GM19468 (cell line): ENCODE data around the gene ACTMAP.

ENCODE experiments used
- ATAC-seq: cut with Tn5 transposase; IDR thresholded peaks from one replicate; pipeline ENCODE4 v1.9.1; 2021; ENCODE audit warnings: mild to moderate bottlenecking, moderate library complexity, moderate number of reproducible peaks; ENCODE audit not compliant: unreplicated experiment; ENCODE audit errors: extremely low read depth

Gene ACTMAP

GRCh38 chr19:40723661-40724254 is 26.5 kb downstream of the ACTMAP start:
- no peak for ATAC-seq

- ATAC-seq, result no peak
Observed at GRCh38 chr19:40721936-40722661, 28.2 kb downstream of the ACTMAP start.

DNA sequence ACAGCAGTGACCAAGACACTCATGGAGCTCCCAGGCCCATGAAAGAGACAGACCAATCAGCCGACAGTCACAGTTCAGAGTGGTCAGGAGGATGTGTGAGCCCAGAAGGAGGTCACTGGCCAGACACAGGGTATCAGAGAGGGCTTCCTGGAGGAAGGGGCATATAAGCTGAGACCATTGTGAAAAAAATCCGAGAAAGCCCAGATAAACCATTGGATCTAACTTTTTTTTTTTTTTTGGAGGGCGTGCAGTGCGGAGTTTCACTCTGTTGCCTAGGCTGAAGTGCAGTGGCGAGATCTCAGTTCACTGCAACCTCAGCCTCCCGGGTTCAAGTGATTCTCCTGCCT is 29.2 kb downstream of the ACTMAP start:
- ATAC-seq, result no peak

GRCh38 chr19:40719414-40719894 is 30.8 kb downstream of the ACTMAP start:
- ATAC-seq, result no peak

GRCh38 chr19:40718774-40719391 is 31.4 kb downstream of the ACTMAP start:
- no peak for ATAC-seq

DNA sequence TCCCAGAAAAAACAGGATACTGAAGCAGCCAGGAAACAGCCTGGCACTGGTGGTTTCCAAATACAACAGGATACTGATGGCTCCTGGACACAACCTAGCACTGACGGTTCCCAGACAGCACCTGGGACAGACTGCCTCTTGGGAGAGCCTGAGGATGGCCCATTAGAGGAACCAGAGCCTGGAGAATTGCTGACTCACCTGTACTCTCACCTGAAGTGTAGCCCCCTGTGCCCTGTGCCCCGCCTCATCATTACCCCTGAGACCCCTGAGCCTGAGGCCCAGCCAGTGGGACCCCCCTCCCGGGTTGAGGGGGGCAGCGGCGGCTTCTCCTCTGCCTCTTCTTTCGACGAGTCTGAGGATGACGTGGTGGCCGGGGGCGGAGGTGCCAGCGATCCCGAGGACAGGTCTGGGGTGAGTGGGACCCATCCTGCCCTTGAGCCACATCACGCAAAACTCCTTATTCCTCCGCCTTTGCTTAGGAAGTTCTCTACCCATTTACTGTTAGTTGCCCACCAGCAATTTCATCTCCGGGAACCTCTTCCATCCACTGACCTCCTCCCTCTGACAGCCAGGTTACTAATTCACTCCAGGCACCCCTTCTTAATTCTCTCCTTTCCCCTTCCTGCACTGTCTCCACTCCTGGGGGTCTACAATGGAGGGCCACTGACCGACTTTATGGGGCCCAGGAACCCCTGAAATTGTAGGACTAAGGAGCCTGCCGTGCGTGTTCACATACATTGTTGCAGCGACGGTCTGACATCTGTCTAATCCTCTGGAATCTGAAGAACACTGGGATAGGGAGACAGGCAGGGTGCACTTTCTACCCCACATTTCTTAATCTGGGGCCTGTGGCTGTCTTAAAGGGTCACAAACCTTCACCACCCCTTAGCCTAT is 32.1 kb downstream of the ACTMAP start:
- no peak for ATAC-seq

DNA sequence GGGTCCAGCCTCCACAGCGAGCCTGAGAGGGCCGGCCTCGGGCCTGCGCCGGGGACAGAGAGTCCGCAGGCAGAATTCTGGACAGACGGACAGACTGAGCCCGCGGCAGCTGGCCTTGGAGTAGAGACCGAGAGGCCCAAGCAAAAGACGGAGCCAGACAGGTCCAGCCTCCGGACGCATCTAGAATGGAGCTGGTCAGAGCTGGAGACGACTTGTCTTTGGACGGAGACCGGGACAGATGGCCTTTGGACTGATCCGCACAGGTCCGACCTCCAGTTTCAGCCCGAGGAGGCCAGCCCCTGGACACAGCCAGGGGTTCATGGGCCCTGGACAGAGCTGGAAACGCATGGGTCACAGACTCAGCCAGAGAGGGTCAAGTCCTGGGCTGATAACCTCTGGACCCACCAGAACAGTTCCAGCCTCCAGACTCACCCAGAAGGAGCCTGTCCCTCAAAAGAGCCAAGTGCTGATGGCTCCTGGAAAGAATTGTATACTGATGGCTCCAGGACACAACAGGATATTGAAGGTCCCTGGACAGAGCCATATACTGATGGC is 32.9 kb downstream of the ACTMAP start:
- ATAC-seq, result no peak

DNA sequence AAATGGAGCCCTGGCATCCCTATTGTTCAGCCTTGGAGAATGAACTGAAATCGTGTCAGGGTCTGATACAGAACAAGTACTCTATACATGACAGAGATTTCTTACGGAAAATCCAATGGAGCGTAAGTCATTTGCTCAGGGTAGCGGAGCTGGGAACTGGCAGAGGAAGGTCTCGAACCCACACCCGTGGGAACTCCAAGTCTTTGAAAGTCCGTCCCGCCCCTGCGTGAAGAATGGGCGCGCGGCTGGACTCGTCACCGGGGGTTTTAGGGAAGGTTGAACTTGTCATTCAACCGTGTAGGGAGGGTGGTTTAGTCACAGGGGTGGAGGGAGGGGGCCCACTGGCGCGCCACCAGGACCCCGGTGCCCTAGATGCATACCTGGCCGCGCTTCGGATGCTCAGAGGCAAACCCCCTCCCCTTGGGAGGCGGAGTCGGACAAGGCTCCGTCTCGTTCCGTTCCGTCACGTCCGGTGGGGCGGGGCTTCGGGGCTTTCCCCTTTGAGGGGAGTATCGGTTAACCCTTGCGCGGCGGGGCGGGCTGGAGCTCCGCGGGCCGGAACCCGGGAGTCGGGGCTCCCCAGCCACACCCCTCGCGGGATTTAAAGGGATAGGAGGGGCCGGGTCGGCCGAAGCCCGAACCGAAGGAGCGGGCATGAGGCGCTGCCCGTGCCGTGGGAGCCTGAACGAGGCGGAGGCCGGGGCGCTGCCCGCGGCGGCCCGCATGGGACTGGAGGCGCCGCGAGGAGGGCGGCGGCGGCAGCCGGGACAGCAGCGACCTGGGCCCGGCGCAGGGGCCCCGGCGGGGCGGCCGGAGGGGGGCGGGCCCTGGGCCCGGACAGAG is 33.6 kb downstream of the ACTMAP start, which contains the start of the genes COQ8B and ITPKC:
Gene COQ8B, minus strand, starts transcription at position 405 of the 843 bp plus-strand sequence. CDS start 2,254 bp downstream, outside the sequence.
Gene ITPKC, plus strand, starts transcription at position 631 of the 843 bp plus-strand sequence. Its CDS starts 24 bp downstream, at position 655.
- peak; percentile 72 for ATAC-seq

- no peak for ATAC-seq
Observed at GRCh38 chr19:40716031-40716481, 34.2 kb downstream of the ACTMAP start.

- ATAC-seq, result peak; percentile 56
Observed at GRCh38 chr19:40714441-40715299, 35.6 kb downstream of the ACTMAP start.

- no peak for ATAC-seq
Observed at GRCh38 chr19:40713939-40714338, 36.3 kb downstream of the ACTMAP start.

GRCh38 chr19:40709817-40710216 is 40.5 kb downstream of the ACTMAP start:
- no peak for ATAC-seq

GRCh38 chr19:40707615-40708014 is 42.7 kb downstream of the ACTMAP start:
- ATAC-seq, result no peak

GRCh38 chr19:40705950-40706619 is 44.2 kb downstream of the ACTMAP start:
- ATAC-seq, result no peak

GRCh38 chr19:40705362-40705651 is 45.0 kb downstream of the ACTMAP start:
- ATAC-seq, result no peak

- no peak for ATAC-seq
Observed at GRCh38 chr19:40704491-40705361, 45.6 kb downstream of the ACTMAP start.
